Right lung (tissue), 5 donors: ENCODE measurements around the gene SYTL5. TPM values are rescaled to one million over a fixed set of nuclear protein-coding genes. Genes with fewer than 3 reads are reported as not detected.

ENCODE experiments used
- DNase-seq, 2 donors: peaks; one replicate each; pipeline ENCODE4 v3.0.0-alpha.2; 2013
- polyA plus RNA-seq, 5 donors: library from polyadenylated mRNA; unstranded; fragments of 120-200 nt; gene quantifications; one replicate each; pipeline versions ENCODE4 v1.2.1 to v1.2.3, GENCODE V29; 2013; ENCODE audit warnings: inconsistent platforms in 1 of 5, low replicate concordance in 1 of 5; ENCODE audit not compliant: insufficient read length in 5 of 5, insufficient read depth in 1 of 5

Gene SYTL5
- polyA plus RNA-seq, 5 donors = 3.5 to 7.3 (median 4.3) TPM

DNA sequence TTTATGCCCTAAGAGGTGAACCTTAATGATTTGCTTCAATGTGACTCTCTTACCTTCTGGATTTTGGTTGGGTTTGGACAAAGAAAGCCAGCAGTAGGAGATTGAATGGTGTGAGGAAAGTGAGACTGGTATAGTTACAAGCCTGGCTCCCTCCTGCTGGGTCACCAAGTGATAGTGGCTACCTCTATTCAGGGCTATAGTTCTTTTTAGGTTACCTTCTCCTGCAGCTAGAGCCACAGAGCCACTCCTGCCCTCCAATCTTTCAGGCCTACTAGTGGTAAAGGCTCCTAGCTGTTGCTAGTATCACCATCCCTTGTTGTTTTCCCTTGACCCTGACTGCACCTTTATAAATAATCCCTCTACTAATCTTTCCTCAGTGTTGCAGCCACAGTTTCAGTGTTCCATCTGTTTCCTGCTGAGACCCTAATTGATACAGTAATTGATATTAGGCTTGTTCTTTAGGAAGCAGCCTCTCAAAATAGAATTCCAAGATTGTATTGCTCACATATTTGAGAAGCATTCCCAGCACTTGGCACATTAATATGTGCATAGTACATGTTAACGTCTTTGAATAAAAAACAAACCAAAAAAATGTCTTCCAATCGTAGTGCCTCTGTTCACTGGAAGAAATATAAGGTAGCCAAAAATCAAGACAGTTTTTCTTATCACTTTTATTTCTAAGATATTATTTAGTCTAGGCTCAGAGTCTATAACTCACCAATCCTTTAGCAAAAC, 132.0 kb downstream of the SYTL5 start:
- DNase-seq = no peak

GRCh38 chrX:38138900-38139299, 132.5 kb downstream of the SYTL5 start:
- DNase-seq = no peak

DNA sequence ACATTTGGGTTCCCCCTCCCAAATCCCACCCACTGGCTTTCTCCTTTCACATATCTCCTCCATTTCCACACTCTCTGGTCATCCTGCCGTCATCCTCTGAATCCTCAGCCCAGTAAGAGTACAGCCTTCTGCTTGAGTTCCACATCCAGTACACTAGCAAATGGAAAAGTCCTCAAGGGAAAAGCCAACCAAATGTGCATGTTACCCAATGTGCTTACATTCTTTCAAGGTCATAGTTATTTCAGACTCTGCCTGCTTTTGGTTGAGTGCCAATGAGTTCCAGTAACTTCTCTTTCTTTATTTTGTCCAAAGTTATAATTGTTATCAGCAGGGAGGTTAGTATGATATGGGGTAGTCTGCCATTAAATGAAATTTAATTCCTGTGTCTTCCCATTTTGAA, 136.3 kb downstream of the SYTL5 start:
- DNase-seq = no peak

DNA sequence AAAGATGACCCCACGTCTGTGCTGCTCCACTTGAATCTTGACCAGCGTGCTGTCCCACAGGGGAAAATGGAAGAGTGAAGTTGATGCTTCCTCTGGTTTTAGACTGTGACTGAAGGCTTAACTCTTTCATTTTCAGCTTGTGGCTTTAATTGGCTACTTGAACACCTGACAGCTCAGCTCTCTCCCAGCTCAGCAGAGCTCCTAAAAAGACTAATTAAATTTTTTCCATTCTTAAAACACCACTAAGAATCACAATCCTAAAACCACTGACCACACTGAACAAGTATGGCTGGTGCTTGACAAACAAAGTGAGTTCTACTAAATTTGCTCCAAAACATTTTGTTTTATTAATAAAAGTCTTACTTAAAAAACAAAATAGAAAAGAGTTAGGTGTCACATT, 142.7 kb downstream of the SYTL5 start:
- no peak for DNase-seq

DNA sequence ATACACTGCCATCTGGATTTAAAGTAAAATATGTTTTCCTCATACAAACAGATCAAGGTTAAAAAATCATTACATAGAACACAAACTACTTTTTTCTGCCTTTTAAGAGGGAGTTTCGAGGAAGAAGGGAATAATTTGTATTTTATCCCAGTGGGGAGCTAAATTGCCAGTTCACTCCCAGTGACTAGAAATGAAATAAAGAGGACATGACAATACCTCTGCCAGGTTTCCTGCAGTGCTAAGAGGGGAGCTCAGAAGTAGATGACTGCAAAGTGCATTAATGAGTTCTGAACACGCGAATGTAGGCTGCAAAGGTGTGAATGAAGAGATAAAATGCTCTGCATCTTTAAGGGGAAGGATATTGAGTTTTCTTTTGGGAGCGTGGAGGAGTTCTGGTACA, 144.6 kb downstream of the SYTL5 start:
- no peak for DNase-seq

GRCh38 chrX:38151441-38151840, 145.1 kb downstream of the SYTL5 start:
- DNase-seq = no peak

DNA sequence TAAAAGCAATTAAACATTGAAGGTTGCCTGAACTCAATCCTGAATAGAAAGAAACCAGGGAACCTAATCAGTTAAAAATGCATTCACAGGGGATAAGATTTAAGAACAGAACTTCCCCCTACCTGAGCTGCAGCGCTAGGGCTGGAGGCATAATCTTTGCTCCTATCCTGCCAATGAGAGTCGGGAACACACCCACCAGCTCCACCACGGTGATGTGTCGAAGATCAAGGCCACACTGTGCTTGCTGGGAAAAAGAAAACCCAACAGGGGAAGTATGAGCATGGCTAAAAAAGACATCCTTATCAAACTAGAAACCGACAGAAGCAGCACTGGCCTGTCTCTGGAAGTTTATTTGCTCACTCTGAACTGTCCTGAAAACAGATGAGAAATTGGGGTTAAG, 148.0 kb downstream of the SYTL5 start:
- no peak for DNase-seq

DNA sequence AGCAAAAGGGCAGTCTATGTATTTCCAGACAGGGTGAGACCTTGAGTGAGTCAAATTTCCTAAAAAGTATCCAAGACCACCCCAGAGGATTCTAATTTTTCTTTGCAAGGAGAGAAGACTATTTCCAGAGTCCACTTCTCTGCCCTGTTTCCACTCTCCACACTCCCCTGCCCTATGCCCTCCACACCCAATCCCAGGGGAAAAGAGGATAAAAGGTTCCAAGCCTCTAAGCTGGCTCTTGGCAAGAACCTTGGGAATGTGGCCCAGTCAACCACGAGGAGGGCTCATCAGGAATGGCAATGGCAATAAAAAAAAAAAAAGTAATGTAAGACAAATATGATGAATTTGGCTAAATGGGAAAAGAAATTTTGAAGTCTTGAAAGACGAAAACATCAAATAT, 148.5 kb downstream of the SYTL5 start:
- no peak for DNase-seq

GRCh38 chrX:38156838-38157237, 150.5 kb downstream of the SYTL5 start:
- DNase-seq = no peak

DNA sequence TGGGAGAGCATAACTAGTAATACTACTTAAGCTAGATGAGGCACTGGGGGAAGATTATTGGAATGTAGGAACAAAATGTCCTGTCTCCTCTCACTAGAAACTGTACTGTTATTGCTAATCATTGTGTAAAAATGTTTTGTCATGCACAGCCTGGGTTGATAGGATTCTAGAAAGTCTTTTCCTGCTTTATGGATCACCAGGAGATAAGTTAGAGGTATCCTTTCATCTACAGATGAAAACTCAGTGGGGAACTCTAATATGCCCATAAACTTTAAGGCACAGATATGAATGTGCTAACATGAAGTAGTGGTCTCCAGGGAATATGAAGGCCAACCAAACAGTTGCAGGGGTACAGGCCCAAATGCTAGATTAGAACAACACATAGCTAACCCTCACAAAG, 156.8 kb downstream of the SYTL5 start:
- no peak for DNase-seq

GRCh38 chrX:38165023-38165422, 158.7 kb downstream of the SYTL5 start:
- no peak for DNase-seq

DNA sequence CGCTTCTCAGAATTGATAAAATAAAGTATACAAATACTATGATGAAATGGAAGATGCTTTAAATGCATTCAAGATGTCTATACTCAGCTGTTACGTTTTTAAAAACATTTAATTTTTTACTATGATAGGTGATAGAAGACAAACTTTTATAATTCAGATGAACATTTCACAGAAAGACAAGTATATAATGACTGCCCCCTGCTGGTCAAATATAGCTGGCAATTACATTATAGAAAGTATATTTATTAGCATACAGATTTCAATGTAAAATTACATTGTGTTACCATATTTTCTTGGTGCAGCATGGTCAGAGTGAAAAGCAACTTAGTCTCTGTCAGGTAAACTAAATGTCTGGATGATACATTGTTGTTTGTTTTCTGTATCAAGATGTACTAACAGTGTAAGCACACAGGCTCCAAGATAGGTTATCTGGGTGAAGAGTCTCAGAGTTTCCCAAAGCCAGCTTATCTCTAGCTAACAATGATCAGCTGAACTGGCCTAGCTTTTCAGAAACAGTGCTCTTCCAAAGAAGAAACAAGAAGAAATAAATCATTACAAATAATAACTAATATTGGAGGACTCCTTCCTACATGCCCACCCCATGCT, 160.2 kb downstream of the SYTL5 start:
- peak in 1 of 2 donors; percentile 18 for DNase-seq

DNA sequence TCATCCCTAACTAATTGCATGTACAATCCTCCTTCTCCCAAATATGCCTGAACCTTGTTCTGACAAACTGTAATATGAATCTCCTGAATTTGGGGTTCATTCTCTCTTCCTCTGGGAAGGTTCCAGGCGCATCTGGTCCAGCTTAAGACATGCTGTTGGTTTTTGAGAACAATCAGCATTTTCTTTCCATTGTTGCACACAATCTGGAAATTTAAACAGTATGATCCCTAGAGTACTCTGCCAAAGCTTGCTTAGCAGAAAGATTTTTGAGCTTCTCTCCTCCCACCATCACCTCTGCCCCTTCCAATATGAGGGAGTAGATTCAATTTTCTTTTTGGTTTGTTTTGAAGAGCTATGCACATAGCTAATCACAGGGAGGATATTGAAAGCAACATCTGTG, 164.2 kb downstream of the SYTL5 start:
- no peak for DNase-seq

- no peak for DNase-seq
Measured at GRCh38 chrX:38172596-38172995, 166.2 kb downstream of the SYTL5 start.

- no peak for DNase-seq
Measured at GRCh38 chrX:38175139-38175538, 168.8 kb downstream of the SYTL5 start.

DNA sequence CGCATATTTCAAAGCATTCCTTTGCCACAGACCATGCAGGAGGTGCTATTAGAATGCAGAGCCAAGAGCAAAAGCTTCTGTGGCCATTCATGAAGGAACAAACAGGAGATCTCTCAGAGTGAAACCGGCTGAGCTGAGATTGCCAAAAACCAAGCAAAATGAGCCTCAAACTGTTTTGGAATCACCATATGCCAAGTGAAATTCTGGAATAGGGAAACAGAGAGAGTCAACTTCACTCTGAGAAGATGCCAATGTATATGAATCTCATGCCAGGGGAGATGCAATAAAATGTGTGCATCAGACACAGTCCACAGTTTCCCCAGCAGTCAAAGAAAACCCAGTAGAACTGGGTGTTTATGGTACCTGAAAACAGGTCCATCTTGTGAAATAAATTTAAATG, 172.0 kb downstream of the SYTL5 start:
- DNase-seq = no peak

Other genes with a start within 250 kb of the SYTL5 start
- 10 to 100 TPM; 12.6 to 17.9 (median 16.2) TPM for gene CYBB, start 226.5 kb upstream of the SYTL5 start, polyA plus RNA-seq
- 10 to 100 TPM; 29.4 to 48.0 (median 38.5) TPM for gene DYNLT3, start 159.0 kb upstream of the SYTL5 start, polyA plus RNA-seq
- gene SRPX, start 214.3 kb downstream of the SYTL5 start, polyA plus RNA-seq = 10 to 100 TPM; 26.7 to 32.8 (median 28.7) TPM